ENCODE measurements around the gene EPAS1.

DNA sequence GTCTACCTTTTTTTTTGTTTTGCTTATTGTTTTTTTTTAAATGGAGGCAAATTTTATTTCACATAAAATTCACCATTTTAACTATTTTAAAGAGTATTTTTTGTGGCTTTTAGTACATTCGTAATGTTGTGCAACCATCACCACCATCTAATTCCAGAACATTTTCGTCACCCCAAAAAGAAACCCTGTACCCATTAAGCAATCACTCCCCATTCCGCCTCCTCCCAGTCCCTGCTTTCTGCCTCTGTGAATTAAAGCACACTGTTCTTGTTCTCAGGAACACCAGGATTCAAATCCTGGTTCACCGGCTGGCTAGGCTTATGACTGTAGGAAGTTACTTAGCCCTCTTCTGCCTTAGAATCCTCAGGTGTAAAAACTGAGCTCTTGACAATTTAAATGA is 36.9 kb upstream of the EPAS1 start:
- TF ChIP-seq POLR2A (IDR thresholded peaks at IDR 0.05; ENCODE audit: low read length) (no peak), GATA1 (IDR thresholded peaks at IDR 0.05; ENCODE audit: low read depth, low read length) (no peak)

Measured in erythroblast (primary cell).